A549 (cell line): ENCODE measurements around the gene ERFL. TPM values are rescaled to one million over a fixed set of nuclear protein-coding genes. Genes with fewer than 3 reads are reported as not detected.

Experiments used
- ATAC-seq, 2 experiments: fragments of 200-7000 bp in 1 of 2; fragments of >200 bp in 1 of 2; cut with Nextera tagmentation in 1 of 2; cut with Tn5 transposase in 1 of 2; 3 replicates each; pipeline versions ENCODE4 v1.8.0 to v1.9.1; 2018 to 2020; ENCODE audit warnings: mild to moderate bottlenecking in 1 of 2, moderate library complexity in 1 of 2
- CTCF ChIA-PET: fragments of 300-600 bp; sonication (Branson Sonifier 250); formaldehyde crosslinking; extraction: SDS; loops from one replicate; lab custom pipeline; 2021; ENCODE audit warnings: antibody characterized with exemption, inconsistent platforms; lab: Yijun Ruan, JAX
- POLR2A ChIA-PET: fragments of 350-600 bp; formaldehyde crosslinking; extraction: SDS; loops from one replicate; lab custom pipeline; 2021; ENCODE audit warnings: antibody characterized with exemption, inconsistent platforms; lab: Yijun Ruan, JAX
- DNase-seq, 2 experiments: peaks; one replicate each; pipeline versions ENCODE4 v3.0.0 to v3.0.0-alpha.2; 2011 to 2016; ENCODE audit warnings: low read depth in 1 of 2, low spot score in 1 of 2
- FAIRE-seq: peaks from 2 replicates; lab custom pipeline; 2011; peaks lifted over from hg19 to GRCh38; lab: Jason Lieb, UNC
- H3K27ac ChIP-seq, 2 experiments: fragments of >200 bp; sonication (Bioruptor Twin); formaldehyde crosslinking; 3 replicates each; pipeline ENCODE4 v1.5.1; 2016 to 2017
- H3K4me1 ChIP-seq: fragments of >200 bp; sonication (Bioruptor Twin); formaldehyde crosslinking; 3 replicates; pipeline ENCODE4 v1.6.1; 2016
- H3K4me2 ChIP-seq: fragments of >200 bp; sonication (Bioruptor Twin); formaldehyde crosslinking; 3 replicates; pipeline ENCODE4 v1.6.1; 2016
- H3K4me3 ChIP-seq: fragments of >200 bp; sonication (Bioruptor Twin); formaldehyde crosslinking; 3 replicates; pipeline ENCODE4 v1.5.1; 2016
- H3K9me3 ChIP-seq: fragments of >200 bp; sonication (Bioruptor Twin); formaldehyde crosslinking; 3 replicates; pipeline ENCODE4 v1.6.1; 2016
- CBX8 ChIP-seq: fragments of 200-600 bp; sonication (generic); IDR thresholded peaks from 2 replicates; pipeline ENCODE4 v1.6.1; 2016
- FOXS1 ChIP-seq: fragments of 250-450 bp; sonication (Bioruptor Pico); IDR thresholded peaks from 2 replicates; pipeline ENCODE4 v1.5.0; 2020; ENCODE audit warnings: mild to moderate bottlenecking, moderate library complexity
- GATA3 ChIP-seq: IDR thresholded peaks from 2 replicates; pipeline ENCODE4 v1.6.1; 2012; ENCODE audit warnings: borderline replicate concordance
- PHF8 ChIP-seq: fragments of 200-600 bp; sonication (generic); IDR thresholded peaks from 2 replicates; pipeline ENCODE4 v1.6.1; 2016; ENCODE audit warnings: low read depth, mild to moderate bottlenecking, antibody characterized with exemption, moderate library complexity, borderline replicate concordance
- POLR2A ChIP-seq: IDR thresholded peaks from 2 replicates; pipeline ENCODE4 v1.6.1; 2012; ENCODE audit warnings: mild to moderate bottlenecking, low read length
- RCOR1 ChIP-seq: fragments of 150-350 bp; IDR thresholded peaks from 2 replicates; pipeline ENCODE4 v1.6.1; 2014; ENCODE audit warnings: antibody characterized with exemption, low read length, low read depth
- ZFP36 ChIP-seq: fragments of 450-650 bp; IDR thresholded peaks from 2 replicates; pipeline ENCODE4 v1.6.1; 2014; ENCODE audit warnings: borderline replicate concordance; ENCODE audit not compliant: partially characterized antibody
- WGBS: methylation state at CpG from one replicate; pipeline ENCODE4 v1.1.6; 2017; ENCODE audit errors: missing lambda C conversion rate; 5-methylcytosine and 5-hydroxymethylcytosine counted together
- polyA plus RNA-seq, 4 experiments: library from polyadenylated mRNA; depleted of rRNA in 3 of 4; stranded (reverse); fragments of >200 nt; fragmentation: RNase III in 1 of 4; extraction: RNeasy Plus Mini Kit Qiagen cat#74134 plus additional on column Dnase treatment in 1 of 4; gene quantifications; 2 replicates in 3 of 4; 3 replicates in 1 of 4; pipeline ENCODE4 v1.2.3, GENCODE V29; 2011 to 2017
- TF ChIP-seq, protein P1 (sequence below): fragments of >200 bp; sonication (Bioruptor Twin); formaldehyde crosslinking; IDR thresholded peaks from 3 replicates; pipeline ENCODE4 v1.6.1; 2016
- TF ChIP-seq, protein P2 (sequence below): fragments of 250-450 bp; sonication (Bioruptor Pico); IDR thresholded peaks from 2 replicates; pipeline ENCODE4 v1.5.0; 2020; ENCODE audit warnings: low read depth, mild to moderate bottlenecking, moderate library complexity
- TF ChIP-seq, protein P3 (sequence below): IDR thresholded peaks from 2 replicates; pipeline ENCODE4 v1.6.1; 2012

The ERFL gene
- polyA plus RNA-seq, 2 of the 4 experiments (the other 2 are of a cell fraction) = 0.15 to 0.19 TPM

DNA sequence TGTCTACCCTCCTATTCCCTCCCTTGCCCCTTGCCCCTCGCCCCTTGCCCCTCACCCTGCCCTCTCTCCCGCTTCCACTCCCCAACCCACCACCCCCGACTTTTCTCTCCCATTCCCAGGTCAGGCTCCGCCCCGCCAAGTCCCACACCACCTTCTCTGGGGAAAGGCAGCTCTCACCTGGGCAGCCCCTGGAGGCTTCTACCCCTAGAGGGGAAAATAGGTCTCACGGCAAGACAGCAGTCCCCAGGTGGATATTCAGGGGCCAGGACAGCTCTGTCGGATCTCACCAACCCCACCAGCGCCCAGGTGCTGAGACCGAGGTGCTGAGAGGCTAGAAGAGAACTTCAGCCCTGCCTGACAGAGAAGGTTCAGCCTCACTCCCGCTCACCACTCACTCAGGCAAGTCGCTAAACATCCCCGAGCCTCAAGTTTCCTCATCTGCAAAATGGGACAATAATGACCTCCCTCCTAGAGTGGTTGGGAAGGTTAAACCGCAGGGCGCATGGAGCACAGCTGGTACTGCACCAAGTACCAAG is 1.4 kb upstream of the ERFL start:
- WGBS = 78% methylated on average over 11 of the region's 14 CpGs
- ChIA-PET CTCF (interaction anchor here (0.7 to 9.9 kb wide), 9 partner anchors 10 to 56 kb away, joined by 3 to 163 read pairs (median 6); partner anchors contain the start of genes ARHGEF1, CD79A and RABAC1), POLR2A (no interaction called here)
- no peak for ATAC-seq
- DNase-seq = no peak
- H3K4me2 ChIP-seq = no peak overlapping the region; the same call in 2 of the 3 replicates
- no peak overlapping the region; the same call in 2 of the 3 replicates for H3K4me3 ChIP-seq
- no peak overlapping the region for H3K27ac ChIP-seq
- peak; percentile 7 for FAIRE-seq
- no peak for TF ChIP-seq POLR2A
- peaks cover 13% of the 10 kb centered on the region; the same call in 1 of the 3 replicates for H3K4me1 ChIP-seq
- H3K9me3 ChIP-seq = no peaks in the 10 kb centered on the region

DNA sequence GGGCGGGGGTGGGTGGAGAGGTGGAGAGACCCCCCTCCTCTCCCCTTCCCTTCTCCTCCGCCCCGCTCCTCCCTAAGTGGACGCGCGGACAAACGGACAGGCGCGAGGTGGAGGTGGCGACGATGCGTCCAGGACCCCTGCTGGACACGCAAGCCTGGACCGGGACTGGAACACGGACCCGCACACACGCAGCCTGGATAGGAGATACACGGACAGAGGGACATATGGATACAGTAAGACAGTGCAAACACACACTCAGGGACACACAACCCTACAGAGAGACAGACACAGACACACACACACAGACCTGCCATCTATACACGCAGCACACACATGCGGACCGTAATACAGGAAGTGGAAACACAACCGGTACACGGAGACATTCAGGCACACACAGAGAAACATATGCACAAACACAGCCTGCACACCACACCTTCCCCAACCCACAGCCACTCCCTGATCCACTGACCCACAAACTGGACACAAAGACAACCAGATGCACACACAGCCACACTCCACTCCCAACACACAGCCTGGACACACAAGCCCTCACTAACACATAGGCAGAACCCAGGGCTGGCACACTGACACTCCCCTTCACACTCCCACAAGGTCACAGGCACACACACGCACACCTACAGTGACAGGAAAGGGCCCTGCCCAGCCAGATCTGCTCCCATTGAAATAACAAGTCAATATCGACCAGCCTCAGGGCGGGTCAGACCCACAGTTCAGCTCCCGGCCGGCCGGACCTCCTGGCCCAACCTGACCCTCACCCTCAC is 696 bp upstream of the ERFL start:
- peak overlapping the region; percentile 59 for H3K4me3 ChIP-seq
- DNase-seq = peak in 1 of 2 experiments; percentile 53
- TF ChIP-seq PHF8 (no peak), GATA3 (no peak)
- TF ChIP-seq, all 56 proteins: peak for 0
- Histone ChIP-seq H3K4me1 (peaks cover 13% of the 10 kb centered on the region; the same call in 1 of the 3 replicates), H3K27ac (peak overlapping the region; percentile 29 to 77; a peak in 4 of 6 replicates), H3K4me2 (peak overlapping the region; percentile 99), H3K9me3 (no peaks in the 10 kb centered on the region)
- CTCF ChIA-PET = interaction anchor here (1.0 to 9.9 kb wide), 10 partner anchors 9 to 55 kb away, joined by 3 to 163 read pairs (median 5); partner anchors contain the start of genes ARHGEF1, CD79A and RABAC1
- FAIRE-seq (peak; percentile 97), ATAC-seq (peak; percentile 2 to 41; a peak in 3 of 6 replicates)
- POLR2A ChIA-PET = interaction anchor here (1.0 kb wide), 1 partner anchor 69 kb away, joined by 3 read pairs; the partner anchor contains the start of gene RPS19
- 17% methylated on average over 29 of the region's 29 CpGs for WGBS

DNA sequence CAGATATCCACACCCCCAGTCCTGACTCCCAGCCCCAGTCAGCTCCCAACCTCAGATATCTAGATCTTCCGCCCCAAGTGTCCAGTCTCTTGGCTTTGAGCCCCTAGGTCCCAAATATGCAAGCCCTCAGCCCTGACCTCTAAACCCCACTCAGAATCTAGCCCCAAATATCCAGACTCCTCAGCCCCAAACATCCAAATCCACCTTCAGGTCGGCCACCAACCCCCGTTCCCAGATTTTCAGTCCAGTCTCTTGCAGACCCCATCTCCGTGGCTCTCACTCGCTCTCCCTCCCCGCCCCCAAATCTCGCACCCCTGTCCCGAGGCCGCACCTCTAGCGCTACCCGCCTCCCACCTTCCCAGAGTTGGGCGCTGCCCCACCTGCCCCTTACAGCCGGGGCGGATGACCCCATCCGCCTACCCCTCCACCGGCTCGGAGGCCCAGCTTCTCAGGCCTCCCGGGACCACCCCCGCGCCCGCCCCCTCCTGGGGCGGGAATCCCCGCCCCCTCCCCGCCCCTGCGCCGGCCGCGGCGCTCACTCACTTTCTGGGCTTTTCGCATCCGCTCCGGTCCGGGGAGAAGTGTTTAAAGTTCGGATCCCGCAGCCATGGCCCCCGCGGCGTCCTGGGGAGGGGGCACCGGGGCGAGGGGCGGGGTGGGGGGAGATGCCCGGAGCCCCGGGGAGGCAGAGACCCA is 604 bp downstream of the ERFL start:
- Histone ChIP-seq H3K4me2 (peak overlapping the region; percentile 99), H3K27ac (peak overlapping the region; percentile 29 to 77; a peak in 4 of 6 replicates), H3K4me1 (peaks cover 13% of the 10 kb centered on the region; the same call in 1 of the 3 replicates), H3K9me3 (no peaks in the 10 kb centered on the region), H3K4me3 (peak overlapping the region; percentile 59)
- WGBS = 34% methylated on average over 19 of the region's 43 CpGs
- POLR2A ChIA-PET = interaction anchor here (0.6 to 1.0 kb wide), 2 partner anchors 55 to 68 kb away, joined by 3 to 5 read pairs; partner anchors contain the start of gene RPS19
- FAIRE-seq (no peak), DNase-seq (no peak), ATAC-seq (peak in 1 of 2 experiments; percentile 17; a peak in 2 of 6 replicates)
- no peak for TF ChIP-seq CBX8
- TF ChIP-seq, protein P1, sequence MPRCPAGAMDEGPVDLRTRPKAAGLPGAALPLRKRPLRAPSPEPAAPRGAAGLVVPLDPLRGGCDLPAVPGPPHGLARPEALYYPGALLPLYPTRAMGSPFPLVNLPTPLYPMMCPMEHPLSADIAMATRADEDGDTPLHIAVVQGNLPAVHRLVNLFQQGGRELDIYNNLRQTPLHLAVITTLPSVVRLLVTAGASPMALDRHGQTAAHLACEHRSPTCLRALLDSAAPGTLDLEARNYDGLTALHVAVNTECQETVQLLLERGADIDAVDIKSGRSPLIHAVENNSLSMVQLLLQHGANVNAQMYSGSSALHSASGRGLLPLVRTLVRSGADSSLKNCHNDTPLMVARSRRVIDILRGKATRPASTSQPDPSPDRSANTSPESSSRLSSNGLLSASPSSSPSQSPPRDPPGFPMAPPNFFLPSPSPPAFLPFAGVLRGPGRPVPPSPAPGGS = no peak
- no peak for TF ChIP-seq RCOR1
- TF ChIP-seq, protein P2, sequence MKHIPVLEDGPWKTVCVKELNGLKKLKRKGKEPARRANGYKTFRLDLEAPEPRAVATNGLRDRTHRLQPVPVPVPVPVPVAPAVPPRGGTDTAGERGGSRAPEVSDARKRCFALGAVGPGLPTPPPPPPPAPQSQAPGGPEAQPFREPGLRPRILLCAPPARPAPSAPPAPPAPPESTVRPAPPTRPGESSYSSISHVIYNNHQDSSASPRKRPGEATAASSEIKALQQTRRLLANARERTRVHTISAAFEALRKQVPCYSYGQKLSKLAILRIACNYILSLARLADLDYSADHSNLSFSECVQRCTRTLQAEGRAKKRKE (CRISPR knock-in tag) = no peak
- TF ChIP-seq FOXS1 (CRISPR knock-in tag) = no peak
- CTCF ChIA-PET = interaction anchor here (0.9 to 9.9 kb wide), 9 partner anchors 8 to 92 kb away, joined by 3 to 163 read pairs (median 4); partner anchors contain the start of genes CD79A and RABAC1

DNA sequence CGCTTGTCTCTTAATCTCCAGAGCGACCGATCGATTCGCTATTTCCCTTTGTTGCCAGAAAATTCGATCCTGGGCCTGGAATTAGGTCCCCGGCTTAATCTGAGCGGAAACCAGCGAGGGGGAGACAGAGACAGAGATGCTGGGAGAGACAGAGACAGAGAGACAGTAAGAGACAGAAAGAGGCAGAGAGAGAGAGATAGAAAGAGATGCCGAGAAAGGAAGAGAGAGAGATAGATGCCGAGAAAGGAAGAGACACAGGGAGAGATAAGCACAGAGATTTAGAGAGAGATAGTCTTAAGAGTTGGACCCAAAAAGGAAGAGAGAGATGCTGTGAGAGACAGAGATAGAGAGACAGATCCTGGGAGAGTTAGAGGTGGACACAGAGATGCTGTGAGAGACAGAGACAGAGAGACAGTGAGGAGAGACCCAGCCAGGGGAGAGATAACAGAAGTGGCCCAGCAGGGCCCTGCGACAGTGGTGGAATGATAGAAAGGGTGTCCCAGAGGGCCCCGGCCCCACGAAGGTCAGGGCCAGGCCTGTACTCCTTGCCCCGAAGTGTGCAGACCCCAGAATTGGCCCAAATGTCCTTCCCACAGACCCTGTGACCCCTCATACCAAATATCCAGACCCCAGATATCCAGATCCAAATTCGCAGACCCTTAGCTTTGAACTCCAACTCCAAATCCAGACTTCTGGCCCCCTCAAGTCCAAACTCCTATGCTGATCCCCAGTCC is 1.3 kb downstream of the ERFL start:
- ATAC-seq = no peak
- Histone ChIP-seq H3K9me3 (no peaks in the 10 kb centered on the region), H3K4me2 (no peak overlapping the region; the same call in 2 of the 3 replicates), H3K4me1 (peaks cover 13% of the 10 kb centered on the region; the same call in 1 of the 3 replicates), H3K27ac (no peak overlapping the region), H3K4me3 (no peak overlapping the region)
- ChIA-PET CTCF (interaction anchor here (1.1 to 9.9 kb wide), 5 partner anchors 18 to 53 kb away, joined by 3 to 163 read pairs (median 7); partner anchors contain the start of genes CD79A and RABAC1), POLR2A (no interaction called here)
- DNase-seq = no peak
- FAIRE-seq = peak; percentile 54
- TF ChIP-seq, protein P3, sequence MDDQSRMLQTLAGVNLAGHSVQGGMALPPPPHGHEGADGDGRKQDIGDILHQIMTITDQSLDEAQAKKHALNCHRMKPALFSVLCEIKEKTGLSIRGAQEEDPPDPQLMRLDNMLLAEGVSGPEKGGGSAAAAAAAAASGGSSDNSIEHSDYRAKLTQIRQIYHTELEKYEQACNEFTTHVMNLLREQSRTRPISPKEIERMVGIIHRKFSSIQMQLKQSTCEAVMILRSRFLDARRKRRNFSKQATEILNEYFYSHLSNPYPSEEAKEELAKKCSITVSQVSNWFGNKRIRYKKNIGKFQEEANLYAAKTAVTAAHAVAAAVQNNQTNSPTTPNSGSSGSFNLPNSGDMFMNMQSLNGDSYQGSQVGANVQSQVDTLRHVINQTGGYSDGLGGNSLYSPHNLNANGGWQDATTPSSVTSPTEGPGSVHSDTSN = no peak
- peak; percentile 55 for TF ChIP-seq ZFP36
- 88% methylated on average over 16 of the region's 16 CpGs for WGBS
